ENCODE data around the gene PAF1.

The PAF1 gene

GRCh38 chr19:39390751-39391437 lies at the start of gene PAF1, which contains the start of gene MED29:
TSS of gene PAF1 (minus strand) at chr19:39391106. CDS start at chr19:39390864, 242 bp downstream.
TSS of gene MED29 (plus strand) at chr19:39391378. CDS start at chr19:39391423, 45 bp downstream.
- DNase-seq: peak; percentile 100

- no peak for DNase-seq
Measured at GRCh38 chr19:39438270-39438934, 47.5 kb upstream of the PAF1 start.

GRCh38 chr19:39436350-39436716 lies 45.4 kb upstream of the PAF1 start:
- no peak for DNase-seq

GRCh38 chr19:39435499-39436349 lies 44.8 kb upstream of the PAF1 start, which contains the start of gene RPS16:
TSS of gene RPS16 (minus strand) at chr19:39435949. CDS start at chr19:39435895, 54 bp downstream.
- DNase-seq: peak; percentile 100

GRCh38 chr19:39434123-39435076 lies 43.5 kb upstream of the PAF1 start:
- no peak for DNase-seq

- no peak for DNase-seq
Measured at GRCh38 chr19:39433480-39434079, 42.7 kb upstream of the PAF1 start.

- DNase-seq: peak; percentile 66
Measured at GRCh38 chr19:39432677-39433025, 41.7 kb upstream of the PAF1 start.

- DNase-seq: peak; percentile 100
Measured at GRCh38 chr19:39430675-39431593, 40.0 kb upstream of the PAF1 start.

- DNase-seq: no peak
Measured at GRCh38 chr19:39428283-39429112, 37.6 kb upstream of the PAF1 start.

- DNase-seq: no peak
Measured at GRCh38 chr19:39427707-39428106, 36.8 kb upstream of the PAF1 start.

GRCh38 chr19:39426170-39426569 lies 35.3 kb upstream of the PAF1 start:
- no peak for DNase-seq

GRCh38 chr19:39425744-39426143 lies 34.8 kb upstream of the PAF1 start:
- DNase-seq: no peak

- no peak for DNase-seq
Measured at GRCh38 chr19:39424934-39425333, 34.0 kb upstream of the PAF1 start.

GRCh38 chr19:39423258-39424086 lies 32.6 kb upstream of the PAF1 start:
- DNase-seq: no peak

GRCh38 chr19:39422020-39422419 lies 31.1 kb upstream of the PAF1 start:
- no peak for DNase-seq

- DNase-seq: no peak
Measured at GRCh38 chr19:39420769-39421168, 29.9 kb upstream of the PAF1 start.

- DNase-seq: no peak
Measured at GRCh38 chr19:39419003-39419402, 28.1 kb upstream of the PAF1 start.

GRCh38 chr19:39417463-39418181 lies 26.7 kb upstream of the PAF1 start:
- no peak for DNase-seq

Measured in DMS53 (cell line).